Coronary artery (tissue), 2 donors: ENCODE results near the gene SERTM1.

Experiments used
- DNase-seq: peaks from one replicate; pipeline ENCODE4 v3.0.0-alpha.2; 2017; ENCODE audit warnings: low spot score
- H3K27ac ChIP-seq, 2 donors: fragments of 200-600 bp; sonication (generic); one replicate each; pipeline ENCODE4 v1.5.1; 2016 to 2019
- H3K4me3 ChIP-seq: fragments of 200-600 bp; sonication (generic); 2 replicates; pipeline ENCODE4 v1.5.1; 2016; ENCODE audit warnings: mild to moderate bottlenecking, moderate library complexity
- CTCF ChIP-seq: fragments of 200-600 bp; sonication (generic); IDR thresholded peaks from one replicate; pipeline ENCODE4 v1.5.1; 2019; ENCODE audit warnings: antibody characterized with exemption

SERTM1 gene

GRCh38 chr13:36709136-36709890 lies 35.5 kb downstream of the SERTM1 start:
- no peak overlapping the region for H3K4me3 ChIP-seq
- no peak overlapping the region for H3K27ac ChIP-seq
- DNase-seq, result no peak
- no peak for TF ChIP-seq CTCF

- no peak for TF ChIP-seq CTCF
- Histone ChIP-seq H3K4me3 (no peak overlapping the region), H3K27ac (no peak overlapping the region)
- DNase-seq, result no peak
Observed at GRCh38 chr13:36710396-36710795, 36.6 kb downstream of the SERTM1 start.

DNA sequence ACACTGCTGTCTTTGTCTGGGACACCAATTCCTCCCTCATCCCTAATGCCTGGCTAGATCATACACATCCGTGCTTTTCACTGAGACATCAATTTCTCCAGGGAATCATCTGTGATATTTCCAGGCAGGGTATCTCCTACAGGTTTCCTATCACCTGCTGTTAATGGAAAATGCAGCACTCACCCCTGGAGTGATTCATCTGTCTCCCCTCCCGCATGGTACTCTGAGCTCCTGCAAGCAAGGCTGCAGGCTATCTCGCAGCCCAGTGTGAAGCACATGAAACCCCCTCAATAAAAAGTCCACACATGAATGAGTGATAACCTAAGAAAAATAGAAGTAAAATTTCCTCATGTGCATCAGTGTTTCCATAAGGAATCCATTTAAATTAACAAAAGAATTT lies 38.5 kb downstream of the SERTM1 start:
- no peak overlapping the region for H3K27ac ChIP-seq
- TF ChIP-seq CTCF, result no peak

GRCh38 chr13:36712770-36713169 lies 39.0 kb downstream of the SERTM1 start:
- DNase-seq, result no peak
- H3K27ac ChIP-seq, result no peak overlapping the region
- TF ChIP-seq CTCF, result no peak
- H3K4me3 ChIP-seq, result no peak overlapping the region

More for the DNA sequence above, 38.5 kb downstream of the SERTM1 start:
- no peak overlapping the region for H3K4me3 ChIP-seq
- DNase-seq, result no peak

- TF ChIP-seq CTCF, result no peak
- Histone ChIP-seq H3K27ac (no peak overlapping the region), H3K4me3 (no peak overlapping the region)
- no peak for DNase-seq
Observed at GRCh38 chr13:36713887-36714286, 40.1 kb downstream of the SERTM1 start.

- TF ChIP-seq CTCF, result no peak
- no peak for DNase-seq
- Histone ChIP-seq H3K27ac (no peak overlapping the region), H3K4me3 (no peak overlapping the region)
Observed at GRCh38 chr13:36715841-36716240, 42.0 kb downstream of the SERTM1 start.

DNA sequence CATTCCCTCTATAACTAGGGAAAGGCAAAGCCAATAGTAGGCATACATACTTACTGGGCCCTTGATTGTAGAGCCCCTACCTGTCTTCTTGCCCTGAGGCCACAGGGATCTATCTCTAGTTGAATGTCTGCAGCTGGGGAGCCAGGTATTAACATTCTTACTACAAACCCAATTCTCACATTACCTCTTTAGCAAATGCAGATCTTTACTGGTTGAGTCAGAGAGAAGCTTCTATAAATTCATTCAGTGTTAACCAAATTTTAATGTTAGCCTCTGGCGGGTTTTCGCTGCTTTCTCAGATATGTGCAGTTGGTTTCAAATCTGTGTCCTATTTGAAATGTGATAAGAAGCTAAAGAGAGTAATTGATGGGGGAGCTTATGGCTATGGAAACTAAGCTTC lies 43.2 kb downstream of the SERTM1 start:
- no peak overlapping the region for H3K4me3 ChIP-seq

More for the DNA sequence above, 43.2 kb downstream of the SERTM1 start:
- no peak overlapping the region for H3K27ac ChIP-seq
- no peak for TF ChIP-seq CTCF
- DNase-seq, result no peak
